Cardiac septum (tissue), 1 donor: ENCODE results near the gene FOXB1. TPM values are rescaled to one million over a fixed set of nuclear protein-coding genes. Genes with fewer than 3 reads are reported as not detected.

ENCODE experiments used
- DNase-seq: peaks from one replicate; pipeline ENCODE4 v3.0.0-alpha.2; 2020; ENCODE audit warnings: low spot score
- intact Hi-C: fragments of 100-400 bp; cut with DNase I; formaldehyde crosslinking; loops from one replicate; pipeline ENCODE4 v1.14.0; 2022
- long read RNA-seq: library from polyadenylated mRNA; unstranded; transcript quantifications from one replicate; pipeline ENCODE4 v2.0.0, GENCODE V29; 2021
- total RNA-seq: library from RNA; stranded (reverse); fragmentation: NEBNext Ultra II Directional; extraction: Animal tissue kit (Norgen Biotek cat#: 25700); gene quantifications from one replicate; pipeline ENCODE4 v1.2.1, GENCODE V29; 2021
- donor health status: DM: no; HTN: no; CAD: no.

Gene FOXB1
- not detected for total RNA-seq
- long read RNA-seq = 0 reads

- DNase-seq = no peak
- intact Hi-C loops = no loop called here
Measured at GRCh38 chr15:60004009-60004845, at the start of gene FOXB1. Gene FOXB1, plus strand, starts transcription at chr15:60004311. Its CDS starts 653 bp downstream, at chr15:60004964.

DNA sequence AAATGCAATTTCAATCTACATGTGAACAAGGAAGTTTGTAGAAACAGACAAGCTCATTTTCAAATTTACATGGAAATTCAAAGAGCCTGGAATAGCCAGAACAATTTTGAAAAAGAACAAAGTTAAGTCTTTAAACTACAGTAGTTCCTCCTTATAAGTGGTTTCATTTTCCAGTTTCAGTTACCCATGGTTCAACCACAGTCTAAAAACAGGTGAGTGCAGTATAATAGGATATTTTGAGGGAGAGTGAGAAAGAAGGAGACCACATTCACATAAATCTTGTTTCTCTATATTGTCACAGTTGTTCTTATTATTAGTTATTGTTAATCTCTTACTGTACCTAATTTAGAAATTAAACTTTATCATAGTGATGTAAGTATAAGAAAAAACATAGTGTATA lies 45.8 kb upstream of the FOXB1 start:
- intact Hi-C loops = no loop called here
- DNase-seq = no peak

DNA sequence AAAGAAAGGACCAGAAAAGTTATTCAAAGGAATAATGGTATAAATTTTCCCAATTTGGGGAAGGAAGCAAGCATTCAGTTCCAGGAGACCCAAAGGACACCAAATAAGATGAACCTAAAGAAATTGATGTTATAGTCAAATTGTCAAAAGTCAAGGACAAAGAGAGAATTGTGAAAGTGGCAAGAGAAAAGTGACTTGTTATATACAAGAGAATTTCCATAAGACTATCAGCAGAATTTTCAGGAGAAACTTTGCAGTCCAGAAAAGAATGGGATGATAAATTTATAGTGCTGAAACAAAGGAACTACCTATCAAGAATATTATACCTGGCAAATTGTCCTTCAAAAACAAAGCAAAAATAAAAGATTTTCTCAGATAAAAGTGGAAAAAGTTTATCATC lies 43.8 kb upstream of the FOXB1 start:
- no peak for DNase-seq
- intact Hi-C loops = no loop called here

- no peak for DNase-seq
- intact Hi-C loops = no loop called here
Measured at GRCh38 chr15:59963322-59963721, 40.8 kb upstream of the FOXB1 start.

DNA sequence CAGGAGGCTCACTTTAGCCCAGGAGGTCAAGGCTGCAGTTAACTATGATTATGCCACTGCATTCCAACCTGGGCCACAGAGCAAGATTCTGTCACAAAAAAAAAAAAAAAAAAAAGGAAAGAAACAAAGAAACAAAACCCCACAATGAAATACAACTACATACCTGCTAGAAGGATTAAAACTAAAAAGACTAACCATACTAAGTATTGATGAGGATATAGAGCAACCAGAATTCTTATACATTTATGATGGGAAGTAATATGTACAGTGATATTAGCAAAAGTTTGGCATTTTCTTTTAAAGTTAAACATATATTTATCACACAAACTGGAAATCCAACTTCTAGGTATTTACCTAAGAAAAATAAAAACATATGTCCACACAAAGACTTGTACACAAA lies 40.2 kb upstream of the FOXB1 start:
- intact Hi-C loops = no loop called here

DNA sequence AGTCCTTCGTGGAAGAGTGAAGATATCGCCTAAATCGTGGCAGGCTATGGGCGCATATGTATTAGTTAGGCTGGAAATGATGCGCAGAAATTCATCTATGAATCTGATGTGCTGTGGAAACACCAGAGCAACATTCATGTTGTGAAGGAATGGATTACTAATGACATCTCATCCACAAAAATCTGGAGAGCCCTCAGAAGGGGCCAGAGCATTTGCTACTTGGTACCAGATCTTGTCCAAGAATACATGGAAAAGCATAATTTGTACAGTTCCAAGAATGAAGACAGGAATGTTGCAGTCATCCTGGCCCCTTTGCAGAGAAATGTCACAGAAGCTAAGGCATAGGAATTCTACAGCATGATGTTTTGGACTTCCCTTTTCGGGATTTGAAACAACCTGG lies 38.4 kb upstream of the FOXB1 start:
- intact Hi-C loops = no loop called here
- no peak for DNase-seq

More for the DNA sequence above, 40.2 kb upstream of the FOXB1 start:
- no peak for DNase-seq

DNA sequence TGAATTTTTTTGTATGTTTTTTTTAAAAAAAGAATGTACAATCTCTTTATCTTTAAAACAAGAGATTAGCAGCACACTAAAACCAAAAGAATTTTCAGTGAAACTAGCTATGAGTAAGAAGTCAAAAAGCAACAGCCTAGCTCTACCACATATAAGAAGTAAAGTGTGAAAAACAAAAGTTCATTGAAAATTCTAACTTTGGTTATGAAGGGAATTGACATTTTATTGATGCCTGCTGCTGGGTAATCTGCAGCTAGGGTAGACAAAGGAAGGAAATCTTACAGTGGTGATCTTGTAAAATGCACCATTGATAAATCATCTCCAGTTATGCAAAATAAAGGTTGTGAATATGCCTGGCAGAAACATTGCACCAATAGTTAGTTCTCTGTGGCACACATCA lies 37.8 kb upstream of the FOXB1 start:
- intact Hi-C loops = no loop called here
- DNase-seq = no peak

- intact Hi-C loops = no loop called here
- no peak for DNase-seq
Measured at GRCh38 chr15:59968314-59968713, 35.8 kb upstream of the FOXB1 start.

DNA sequence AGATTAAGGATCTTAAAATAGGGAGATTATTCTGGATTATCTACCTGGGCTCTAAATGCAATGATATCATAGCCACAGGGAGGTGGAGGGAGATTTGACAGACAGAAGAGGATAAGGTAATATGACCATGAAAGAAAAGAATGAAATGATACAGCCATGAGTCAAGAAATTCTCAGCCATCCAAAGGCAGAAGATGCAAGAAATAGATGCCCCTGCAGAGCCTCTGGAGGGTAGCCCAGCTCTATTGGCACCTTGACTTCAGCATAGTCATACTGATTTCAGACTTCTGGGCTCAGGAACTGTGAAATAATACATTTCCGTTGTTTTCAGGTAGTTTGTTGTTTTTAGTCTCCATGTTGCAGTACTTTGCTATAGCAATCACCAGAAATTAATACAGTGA lies 31.9 kb upstream of the FOXB1 start:
- no peak for DNase-seq
- intact Hi-C loops = no loop called here

GRCh38 chr15:59976480-59977271 lies 27.4 kb upstream of the FOXB1 start:
- no peak for DNase-seq
- intact Hi-C loops = no loop called here

DNA sequence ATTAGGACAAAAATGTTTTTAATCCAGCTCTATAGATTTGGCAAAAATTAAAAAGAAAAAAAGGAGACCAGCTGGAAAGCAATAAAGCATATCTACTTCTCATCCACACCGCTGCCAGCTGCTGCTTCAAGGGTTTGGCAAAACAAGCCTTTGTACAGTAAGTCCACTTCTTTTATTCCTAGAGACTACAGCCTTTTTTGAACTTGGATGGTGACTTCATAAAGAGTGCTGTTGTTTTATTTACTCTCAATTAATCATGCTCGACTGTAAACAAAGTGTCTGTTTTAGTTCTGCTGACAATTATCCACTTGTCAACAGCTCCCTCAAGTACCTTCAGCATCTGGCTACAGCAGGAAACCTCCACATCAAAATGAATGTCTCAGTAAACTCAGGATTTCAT lies 12.3 kb upstream of the FOXB1 start:
- intact Hi-C loops = no loop called here
- no peak for DNase-seq

DNA sequence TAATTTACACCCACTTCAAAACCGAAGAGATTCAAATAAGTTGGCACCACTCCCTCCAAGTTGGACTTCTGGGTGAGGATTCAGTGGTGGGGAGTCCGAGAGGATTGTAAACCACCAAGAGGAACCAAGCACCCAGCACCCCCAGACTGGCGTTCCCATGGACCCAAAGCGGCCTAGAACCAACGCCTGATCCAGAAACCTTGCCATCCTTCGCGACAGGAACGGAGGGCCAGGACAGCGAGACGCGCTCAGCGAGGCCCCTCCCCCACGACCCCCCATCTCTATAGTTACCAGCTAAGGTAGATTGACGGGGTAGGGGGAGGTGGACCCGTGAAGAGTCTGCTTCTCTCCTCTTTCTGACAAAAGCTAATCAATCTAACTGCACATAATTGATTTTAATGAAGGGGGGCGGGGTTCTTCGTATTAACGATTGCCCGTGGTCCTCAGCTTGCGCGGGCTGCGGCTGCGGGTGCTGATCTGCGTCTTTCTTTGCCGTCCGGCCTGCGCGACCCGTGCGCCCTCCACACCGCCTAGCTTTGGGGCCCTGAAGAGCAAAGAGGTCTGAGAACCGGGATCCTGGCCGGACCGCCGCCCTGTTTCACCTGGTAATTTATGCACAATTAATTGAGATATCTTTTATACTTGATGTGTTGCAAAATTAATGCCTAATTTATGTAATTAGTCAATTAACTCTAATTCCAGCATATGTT lies 10.9 kb upstream of the FOXB1 start:
- intact Hi-C loops = no loop called here
- no peak for DNase-seq

DNA sequence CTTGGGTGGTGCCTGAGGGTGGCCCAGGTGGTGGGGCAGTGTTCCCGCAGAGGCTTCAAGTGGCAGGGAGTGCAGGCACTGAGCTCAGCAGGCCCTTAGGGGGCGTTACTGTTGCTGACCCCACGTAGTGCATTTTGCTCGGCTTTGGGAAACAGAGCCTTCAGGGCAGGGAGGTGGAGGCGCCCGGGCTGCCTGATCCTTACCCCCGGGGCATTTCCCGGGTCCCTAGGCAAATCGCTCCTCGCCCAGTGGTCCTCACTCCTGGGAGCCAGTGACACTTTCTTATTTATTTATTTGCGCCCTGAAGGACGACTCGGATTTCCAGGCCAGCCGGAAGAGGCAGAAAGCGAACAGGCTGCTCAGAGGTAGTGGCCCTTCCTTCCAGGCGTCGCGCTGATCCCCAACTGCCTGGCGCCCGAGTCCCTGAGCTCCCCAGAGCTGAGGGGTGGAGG lies 10.1 kb upstream of the FOXB1 start:
- intact Hi-C loops = no loop called here
- DNase-seq = no peak

GRCh38 chr15:59994526-59994887 lies 9.6 kb upstream of the FOXB1 start:
- no peak for DNase-seq
- intact Hi-C loops = no loop called here

DNA sequence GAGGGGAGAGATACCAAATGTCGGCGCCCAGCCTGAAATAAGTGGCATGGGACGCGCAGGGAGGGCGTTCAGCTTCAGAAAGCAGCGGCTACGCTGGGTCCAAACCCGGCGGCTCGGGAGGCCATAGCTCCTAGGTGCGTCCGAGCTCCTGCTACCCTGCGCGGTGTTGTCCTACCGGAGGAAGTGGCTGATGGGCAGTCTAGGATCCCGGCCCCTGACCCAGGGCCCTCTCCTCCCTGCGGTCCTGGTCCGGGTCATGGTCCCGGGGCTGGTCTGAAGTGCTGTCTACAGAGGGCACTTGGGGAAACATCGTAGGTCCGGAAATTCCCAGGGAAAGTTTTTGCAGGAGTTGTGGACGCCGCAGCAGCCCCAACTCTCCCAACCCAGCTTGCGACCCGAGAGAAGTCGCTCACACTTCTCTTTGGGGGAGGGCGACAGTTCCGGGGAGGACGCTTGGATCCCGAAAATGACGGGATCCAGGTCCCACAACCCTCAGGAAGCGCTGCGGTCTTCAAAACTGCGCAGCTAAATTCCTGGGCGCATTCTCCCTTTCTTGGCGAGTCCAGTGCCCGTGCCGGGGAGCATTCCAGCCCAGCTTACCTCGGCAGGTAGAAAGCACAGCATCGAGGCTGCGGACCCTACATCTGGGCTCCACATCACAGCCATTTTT lies 9.1 kb upstream of the FOXB1 start:
- DNase-seq = no peak

GRCh38 chr15:59995568-59996297 lies 8.4 kb upstream of the FOXB1 start:
- DNase-seq = no peak
- intact Hi-C loops = no loop called here

More for the DNA sequence above, 9.1 kb upstream of the FOXB1 start:
- intact Hi-C loops = no loop called here

DNA sequence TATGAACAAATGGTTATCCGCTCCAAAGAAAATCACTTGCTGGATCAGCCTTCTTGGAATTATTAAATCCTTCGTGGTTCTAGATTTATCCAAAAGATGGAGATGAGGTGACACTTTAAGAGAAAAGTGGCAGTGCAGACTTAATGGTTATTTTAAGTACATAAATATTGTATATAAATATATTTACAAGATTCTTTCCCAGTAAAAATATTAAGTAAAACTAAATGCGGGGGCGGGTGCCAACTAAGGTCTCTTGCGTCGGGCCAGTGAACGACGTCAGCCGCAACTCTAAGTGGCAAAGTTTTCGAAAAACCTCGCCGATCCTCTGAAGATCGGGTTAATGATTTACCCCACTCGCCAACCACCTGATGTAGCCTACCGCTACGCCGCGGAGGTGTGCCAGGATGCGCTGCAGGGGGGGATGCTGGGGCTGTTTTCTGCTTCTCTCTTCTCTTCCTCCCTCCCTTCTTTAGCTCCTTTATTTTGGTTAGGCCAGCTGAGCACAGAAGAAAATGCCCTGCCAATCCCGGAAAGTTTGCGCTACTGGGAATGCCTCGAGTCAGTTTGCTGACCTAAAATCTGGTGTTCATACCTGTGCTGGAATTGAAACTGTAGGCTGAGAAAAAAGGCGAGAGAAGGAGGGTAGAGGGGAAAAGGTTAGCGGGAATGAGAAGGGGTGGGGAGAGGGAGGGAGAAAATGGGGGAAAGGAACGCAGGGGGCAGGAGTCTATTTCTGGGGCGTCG lies 7.6 kb upstream of the FOXB1 start:
- intact Hi-C loops = no loop called here
- DNase-seq = no peak

DNA sequence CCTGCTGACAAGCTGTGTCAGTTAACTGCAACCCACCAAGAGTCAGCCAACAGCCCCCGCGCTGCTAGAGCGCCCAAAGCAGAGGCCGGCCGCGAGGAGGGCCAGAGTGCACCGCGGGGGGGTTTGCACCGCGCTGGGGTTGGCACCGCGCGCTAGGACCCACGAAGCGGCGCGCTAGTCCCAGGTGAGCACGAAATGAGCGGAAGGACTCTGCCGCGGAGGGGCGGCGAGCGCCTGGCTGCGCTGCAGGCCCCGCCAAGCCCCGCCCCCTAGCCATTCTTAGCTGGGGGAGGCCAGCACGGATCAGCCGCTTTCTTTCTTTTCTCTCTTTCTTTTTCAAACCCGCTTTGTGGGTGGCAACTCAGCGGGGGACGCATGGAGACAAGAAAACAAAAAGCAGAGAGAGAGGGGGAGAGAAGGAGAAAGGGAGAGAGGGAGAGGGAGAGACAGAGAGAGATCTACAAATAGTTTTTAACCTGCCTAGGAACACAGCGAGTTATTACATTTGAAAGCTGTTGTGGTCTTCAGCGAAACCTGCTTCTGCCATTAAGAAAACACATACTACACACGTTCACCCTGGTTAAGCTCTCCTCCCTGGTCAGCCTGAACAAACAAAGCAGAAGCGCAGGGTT lies 6.9 kb upstream of the FOXB1 start:
- intact Hi-C loops = no loop called here
- no peak for DNase-seq
